GM04503 (cell line): ENCODE results near the gene ARMH1.
A peak's percentile ranks its signal among the peaks of the same experiment; 100 is the strongest.

Source experiments
- DNase-seq: peaks from one replicate; pipeline ENCODE4 v3.0.0-alpha.2; 2012; ENCODE audit warnings: low read depth

Gene ARMH1

DNA sequence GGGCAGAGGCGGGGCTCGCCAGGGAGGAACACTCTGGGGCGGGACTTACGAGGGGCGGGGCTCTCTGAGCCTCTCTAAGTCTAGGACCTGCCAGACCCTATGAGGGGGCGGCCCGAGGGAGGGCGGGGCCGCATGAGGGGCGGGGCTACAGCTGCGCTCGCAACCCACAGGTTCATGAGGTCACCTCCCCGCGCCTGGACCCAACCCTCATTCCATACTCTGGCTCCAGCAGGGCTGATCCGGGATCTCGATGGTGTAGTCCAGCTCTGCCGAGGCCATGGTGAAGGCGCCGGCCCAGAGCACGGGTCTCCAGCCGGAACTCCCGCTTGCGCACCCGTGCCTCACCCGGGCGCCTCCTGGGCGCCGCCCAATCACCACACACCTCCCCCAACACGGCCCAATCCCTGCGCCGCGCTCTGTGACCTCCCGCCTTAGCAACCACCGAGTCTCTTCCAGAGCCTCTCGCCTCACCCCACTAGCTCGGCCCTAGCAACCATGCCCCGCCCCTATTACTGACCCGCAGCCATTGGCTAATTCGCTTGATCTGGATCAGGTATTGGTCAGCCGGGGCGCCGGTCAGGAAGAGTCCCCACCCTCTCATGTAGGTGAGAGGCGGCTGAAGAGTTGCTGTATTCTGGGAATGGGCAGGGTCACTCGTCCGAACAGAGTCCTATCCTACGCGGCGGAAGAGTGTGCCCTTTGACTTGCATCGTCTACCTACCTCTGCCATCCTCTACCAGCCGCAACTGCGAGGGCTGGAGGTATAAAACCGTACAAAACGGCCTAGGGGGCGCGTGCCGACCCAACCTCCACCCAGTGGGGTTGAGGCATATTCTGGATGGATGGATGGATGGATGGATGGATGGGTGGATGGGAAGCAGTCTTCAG lies at the start of gene ARMH1, which contains the start of gene TMEM53:
Gene ARMH1 (plus strand): TSS at position 602 of the 888 bp plus-strand sequence. CDS start 14,984 bp downstream, outside the sequence.
Gene TMEM53 (minus strand): TSS at position 369 of the 888 bp plus-strand sequence. CDS start 90 bp downstream, at position 279.
- DNase-seq = peak; percentile 92

DNA sequence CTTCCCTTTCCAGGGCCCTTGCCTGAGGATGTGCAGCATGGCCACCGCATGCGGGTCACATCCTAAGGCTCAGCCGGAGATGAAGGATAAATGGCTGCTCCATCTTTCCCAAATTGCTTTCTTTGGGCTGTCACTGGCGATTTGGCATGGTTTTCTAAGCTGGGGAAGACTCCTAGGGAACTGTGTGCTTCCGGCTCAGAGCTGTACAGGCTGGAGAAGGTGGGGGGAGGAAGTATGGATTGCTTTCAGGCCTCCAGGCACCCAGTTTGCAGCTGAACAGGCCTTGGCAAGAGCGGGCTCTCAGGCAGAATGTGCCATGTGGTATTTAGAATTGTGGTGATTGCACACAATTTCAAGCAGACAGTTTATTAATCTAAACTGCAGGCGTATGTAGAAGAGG lies 49.2 kb upstream of the ARMH1 start:
- DNase-seq = no peak

DNA sequence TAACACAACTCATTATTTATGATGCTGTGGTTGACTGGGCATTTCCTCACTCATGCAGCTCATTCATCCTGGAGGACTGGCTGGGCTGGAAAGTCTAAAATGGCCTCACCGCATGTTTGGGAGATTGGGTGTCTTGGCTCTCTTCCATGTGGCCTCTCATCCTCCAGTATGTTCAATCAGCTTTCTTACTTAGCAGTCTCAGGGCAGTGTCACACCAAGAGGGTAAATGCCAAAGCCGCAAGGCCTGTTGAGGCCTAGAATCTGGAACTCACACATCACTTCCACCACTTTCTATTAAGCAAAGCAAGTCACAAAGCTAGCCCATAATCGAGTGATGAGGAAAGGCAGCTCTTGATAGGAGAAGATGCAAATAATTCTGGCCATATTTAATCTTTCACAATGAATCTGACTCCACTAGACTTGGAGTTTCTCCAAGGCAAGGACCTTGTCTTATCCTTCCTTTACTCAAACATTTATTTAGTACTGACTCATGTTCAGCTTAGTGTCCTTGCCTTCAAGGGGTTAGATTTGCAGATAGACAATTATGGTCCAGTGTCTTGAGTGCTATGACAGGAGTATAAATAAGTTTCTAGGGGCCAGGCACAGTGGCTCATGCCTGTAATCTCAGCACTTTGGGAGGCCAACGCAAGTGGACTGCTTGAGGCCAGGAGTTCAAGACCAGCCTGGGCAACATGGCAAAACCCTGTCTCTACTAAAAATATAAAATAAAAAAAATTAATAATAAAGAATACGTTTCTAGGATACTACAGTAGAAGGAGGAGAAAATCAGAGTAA lies 45.4 kb upstream of the ARMH1 start:
- DNase-seq = peak; percentile 96

DNA sequence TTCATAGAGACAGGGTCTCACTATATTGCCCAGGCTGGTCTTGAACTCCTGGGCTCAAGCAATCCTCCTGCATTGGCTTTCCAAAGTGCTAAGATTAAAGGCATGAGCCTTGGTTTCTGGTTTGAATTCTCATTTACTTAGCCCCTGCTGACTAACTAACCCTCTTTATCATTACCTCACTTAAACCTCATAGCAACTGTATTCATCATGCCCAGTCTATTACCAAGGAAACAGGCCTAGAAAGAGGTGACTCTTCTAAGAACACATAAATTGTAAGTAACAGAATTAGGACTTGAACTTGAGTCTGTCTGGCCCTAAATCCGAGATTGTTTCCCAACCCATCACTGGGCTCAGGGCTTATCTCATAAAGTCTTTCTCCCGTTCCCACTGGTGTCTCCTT lies 44.4 kb upstream of the ARMH1 start:
- peak; percentile 51 for DNase-seq

DNA sequence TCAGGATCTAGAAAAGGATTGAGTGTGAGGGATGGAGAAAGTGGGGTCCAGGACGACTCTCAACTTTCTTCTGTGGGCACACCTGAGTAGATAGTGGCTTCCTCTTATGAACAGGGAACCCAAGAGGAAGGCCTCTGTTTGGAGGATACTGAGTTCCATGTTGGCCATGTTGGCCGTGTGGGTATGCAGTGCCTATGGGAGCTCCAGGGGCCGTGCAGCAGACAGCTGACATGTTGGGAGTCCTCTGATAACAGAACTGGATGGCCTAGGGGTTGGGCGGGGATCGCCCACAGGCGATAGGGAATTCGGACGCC lies 43.2 kb upstream of the ARMH1 start:
- no peak for DNase-seq

DNA sequence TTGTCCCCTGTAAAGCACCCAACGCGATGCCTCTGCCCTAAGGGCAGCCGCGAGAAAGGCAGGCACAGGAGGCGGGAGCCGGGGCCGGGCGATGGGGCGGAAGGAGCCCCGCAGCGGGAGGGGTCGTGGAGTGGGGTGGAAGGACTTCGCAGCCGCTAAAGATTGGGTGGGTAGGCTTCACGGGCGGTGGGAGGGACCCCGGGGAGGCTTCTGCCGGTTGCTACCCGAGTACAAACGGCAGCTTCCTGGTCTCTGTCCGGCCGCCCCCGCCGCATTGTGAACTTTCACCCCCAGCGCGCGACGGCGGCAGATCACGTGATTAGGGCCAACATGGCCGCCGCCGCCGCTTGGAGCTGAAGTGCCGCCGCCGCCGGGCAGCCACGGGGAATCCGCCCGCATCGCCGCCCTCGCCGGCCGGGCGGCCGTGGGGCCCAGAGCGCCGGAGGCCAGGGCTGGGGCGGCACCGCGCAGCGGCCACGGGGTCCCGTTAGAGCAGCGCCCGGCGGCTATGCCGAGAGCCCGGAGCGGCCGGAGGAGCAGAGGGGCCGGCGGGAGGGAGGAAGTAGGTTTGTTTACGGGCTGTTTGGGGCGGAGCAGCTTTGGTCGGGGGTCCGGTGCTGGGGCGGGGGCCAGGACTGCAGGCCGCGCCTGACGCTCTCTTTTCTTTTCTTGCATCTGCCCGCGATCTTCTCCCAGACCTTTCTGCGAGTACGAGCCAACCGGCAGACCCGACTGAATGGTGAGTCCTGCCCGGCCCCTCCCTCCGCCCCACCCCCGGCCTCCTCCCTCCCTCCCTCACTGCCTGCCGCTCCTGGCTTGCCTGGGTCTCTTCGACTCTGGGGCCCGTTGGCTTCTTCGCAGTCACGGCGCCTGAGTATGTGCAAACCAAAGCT lies 42.6 kb upstream of the ARMH1 start:
- DNase-seq = no peak

DNA sequence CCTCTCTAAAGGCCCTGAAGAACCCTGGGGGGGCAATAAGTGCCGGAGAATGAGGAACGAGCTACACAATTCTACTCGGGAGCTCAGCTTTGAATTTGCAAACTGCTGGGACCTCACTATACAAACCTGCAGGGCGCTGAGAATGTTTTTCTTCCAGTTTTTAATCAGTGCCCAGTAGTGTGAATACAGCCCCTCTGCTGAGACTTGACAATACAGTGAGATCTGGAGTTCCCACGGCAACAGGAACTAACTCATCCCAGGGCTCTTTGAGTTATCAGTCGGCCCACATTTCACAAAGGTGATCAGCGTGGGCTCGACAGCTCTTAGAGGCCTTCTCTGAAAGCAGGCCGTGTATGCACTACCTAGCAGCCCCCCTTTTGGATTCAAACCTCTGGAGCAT lies 41.9 kb upstream of the ARMH1 start:
- DNase-seq = no peak

DNA sequence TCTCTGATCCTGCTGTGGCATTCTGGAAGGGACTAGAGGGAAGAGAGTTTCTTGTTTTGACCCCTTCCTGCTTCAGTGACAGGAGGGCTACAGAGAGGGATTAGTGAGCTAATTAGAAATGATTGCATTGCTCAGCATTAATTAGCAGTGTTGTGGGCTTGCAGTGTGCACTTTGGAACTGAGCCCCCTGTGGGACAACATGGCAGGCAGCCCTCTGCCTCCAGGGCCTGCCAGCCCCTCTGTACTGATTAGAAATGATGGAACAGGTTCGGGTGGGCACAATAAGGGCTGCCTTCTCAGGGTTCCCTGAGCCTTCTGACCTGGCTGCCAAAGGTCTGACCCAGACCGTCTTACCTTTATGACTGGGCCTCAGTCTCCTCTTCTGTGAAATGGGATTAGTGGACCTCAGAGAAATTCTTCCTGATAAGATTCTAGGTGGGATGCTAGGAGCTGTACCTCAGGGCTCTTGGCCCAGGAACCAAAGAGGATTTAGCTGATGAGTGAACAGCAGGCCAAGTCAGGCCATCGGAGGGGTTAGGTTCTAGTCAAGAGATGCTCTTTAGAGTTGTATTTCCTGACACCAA lies 39.8 kb upstream of the ARMH1 start:
- no peak for DNase-seq

DNA sequence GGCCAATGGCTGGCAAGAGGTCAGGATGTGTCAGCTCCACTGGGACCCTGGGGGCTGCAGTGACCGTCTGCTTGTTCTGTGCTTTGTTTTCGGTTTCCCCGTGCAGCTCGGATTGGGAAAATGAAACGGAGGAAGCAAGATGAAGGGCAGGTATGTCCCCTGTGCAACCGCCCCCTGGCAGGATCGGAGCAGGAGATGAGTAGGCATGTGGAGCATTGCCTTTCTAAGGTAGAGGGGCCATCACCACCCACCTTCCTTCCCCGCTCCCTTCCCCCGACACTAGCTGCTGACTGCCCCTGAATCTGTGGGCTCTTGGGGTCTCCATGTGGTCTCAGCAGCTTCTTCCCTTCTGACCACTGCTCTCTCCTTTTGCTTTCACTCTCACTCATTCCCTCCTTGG lies 39.1 kb upstream of the ARMH1 start:
- DNase-seq = no peak

DNA sequence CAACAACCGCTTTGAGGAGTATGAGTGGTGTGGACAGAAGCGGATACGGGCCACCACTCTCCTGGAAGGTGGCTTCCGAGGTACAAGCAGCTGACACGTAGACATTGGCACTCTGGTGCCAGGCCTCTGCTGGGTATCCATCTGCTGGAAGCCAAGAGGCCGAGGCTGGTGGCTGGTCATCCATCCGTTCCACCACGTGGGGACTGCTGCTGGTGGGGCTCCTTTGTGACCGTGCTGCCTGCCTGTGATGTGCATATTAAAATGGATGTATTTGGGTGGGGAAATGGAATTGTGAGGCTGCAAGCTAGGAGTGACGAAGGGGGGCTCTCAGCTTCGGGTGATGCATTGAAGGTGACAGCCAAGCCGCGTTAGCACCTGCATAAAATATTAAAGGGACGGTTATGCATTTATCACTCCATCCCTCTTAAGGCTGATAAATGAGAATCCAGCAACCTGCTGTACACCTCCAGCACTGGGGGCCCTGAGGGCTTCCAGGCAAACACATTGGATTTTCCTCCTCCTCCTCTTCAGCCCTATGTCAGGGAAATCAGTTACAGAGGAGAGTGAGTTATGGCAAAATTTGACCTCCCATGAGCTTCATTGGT lies 38.3 kb upstream of the ARMH1 start:
- no peak for DNase-seq

DNA sequence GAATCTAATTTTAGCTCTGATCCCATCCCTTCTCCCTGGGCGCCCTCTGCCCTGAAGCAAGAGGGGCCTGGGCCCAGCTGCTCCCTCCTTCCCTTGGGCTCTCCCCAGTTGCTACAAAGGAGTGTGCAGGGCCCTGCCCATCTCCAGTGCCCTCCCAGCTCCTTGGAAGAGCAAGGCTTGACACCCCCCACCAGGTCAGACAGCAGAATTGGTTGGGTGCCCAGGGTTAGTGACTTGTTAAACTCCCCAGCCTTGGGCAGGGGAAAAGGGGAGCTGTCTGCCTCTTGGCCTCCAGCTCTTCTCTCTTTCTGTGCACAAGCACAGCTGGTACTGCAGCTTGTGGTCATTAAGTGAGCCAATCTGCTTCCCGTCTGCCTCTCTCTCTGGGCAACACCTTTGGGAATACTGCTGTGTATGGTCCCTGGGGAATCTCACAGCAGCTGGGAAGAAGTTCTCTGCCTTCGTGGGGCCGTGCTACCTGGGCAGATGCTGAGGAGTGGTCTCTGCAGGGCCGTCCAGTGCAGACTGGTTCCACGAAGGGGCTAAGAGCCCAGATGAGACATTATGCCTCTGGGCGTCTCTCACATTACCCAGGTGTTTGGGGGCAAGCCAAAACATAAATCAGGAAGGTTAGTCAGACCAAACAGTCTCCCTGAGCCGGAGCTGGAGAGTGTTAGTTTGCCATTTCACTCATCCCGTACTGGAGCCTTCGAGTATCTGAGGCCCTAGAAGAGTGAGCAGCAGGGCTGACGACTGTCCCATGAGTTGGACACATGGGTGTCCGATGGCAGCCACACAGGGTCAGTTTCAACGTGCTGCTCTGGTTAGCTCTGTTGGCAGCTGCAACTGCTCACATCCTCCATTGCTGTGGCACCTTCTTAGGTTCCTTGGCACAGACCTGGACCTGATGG lies 37.6 kb upstream of the ARMH1 start:
- DNase-seq = no peak

DNA sequence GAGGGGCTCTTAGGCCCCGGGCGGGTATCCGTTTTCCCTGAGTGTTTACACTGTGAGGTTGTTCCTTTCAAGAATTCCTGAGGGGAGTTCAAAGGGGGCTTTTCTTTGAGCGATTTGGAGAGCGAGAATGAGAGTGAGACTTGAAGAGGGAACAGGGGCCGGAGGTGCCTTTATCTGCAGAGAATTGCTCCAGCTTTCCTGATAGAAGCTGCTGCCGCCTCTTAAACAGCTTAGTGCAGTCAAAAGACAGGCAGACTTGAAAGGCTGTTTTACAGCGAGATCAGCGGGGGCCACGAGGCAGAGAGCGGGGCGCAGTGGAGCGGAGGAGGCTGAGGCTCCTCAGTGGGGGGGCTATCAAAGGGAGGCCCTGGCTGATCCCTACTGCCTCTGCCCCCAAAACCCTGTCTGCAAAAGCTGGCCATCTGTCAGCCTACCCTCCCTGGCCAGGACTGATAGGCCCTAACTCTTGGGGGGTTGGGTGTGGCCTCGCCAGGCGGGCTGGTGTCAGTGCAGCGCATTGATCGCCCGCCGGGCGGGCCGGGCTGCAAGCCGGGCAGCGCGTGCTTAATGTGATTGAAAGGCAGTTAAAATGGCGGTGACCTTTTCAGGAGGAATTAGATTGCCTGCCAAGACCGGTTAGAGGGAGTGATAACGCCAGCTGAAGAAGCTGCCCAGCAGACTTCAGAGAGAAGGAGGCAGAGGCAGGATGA lies 36.7 kb upstream of the ARMH1 start:
- no peak for DNase-seq

DNA sequence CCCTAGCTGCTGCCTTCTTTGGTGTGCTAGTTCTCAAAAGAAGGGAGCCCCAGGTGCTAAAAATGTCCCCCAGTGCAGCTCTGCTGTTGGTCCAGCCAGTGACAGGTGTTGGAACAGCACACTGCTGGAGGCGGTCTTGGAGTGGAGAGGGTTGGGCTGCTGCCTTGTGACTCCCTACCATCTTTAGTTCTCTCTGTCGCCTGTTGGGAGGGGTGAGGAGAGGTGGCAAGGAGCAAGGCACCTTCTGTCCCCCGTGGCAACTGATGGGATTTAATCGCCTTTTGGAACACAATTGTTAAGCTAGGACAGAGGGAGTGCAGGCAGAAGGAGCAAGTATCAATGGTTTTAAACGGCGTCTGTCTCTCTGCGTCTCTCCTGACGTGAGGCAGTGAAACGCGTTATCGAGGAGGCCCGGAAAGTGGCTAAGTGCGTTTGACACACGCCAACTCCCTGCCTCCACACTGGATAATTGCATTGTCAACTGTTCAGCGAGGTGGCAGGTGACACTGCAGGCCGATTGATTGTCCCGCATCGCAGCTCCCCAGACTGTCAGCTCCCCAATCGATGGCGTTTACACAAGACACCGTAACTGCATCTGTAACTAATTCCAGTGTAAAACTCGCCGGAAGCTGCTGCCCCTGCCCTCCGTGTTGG lies 34.2 kb upstream of the ARMH1 start:
- DNase-seq = no peak

DNA sequence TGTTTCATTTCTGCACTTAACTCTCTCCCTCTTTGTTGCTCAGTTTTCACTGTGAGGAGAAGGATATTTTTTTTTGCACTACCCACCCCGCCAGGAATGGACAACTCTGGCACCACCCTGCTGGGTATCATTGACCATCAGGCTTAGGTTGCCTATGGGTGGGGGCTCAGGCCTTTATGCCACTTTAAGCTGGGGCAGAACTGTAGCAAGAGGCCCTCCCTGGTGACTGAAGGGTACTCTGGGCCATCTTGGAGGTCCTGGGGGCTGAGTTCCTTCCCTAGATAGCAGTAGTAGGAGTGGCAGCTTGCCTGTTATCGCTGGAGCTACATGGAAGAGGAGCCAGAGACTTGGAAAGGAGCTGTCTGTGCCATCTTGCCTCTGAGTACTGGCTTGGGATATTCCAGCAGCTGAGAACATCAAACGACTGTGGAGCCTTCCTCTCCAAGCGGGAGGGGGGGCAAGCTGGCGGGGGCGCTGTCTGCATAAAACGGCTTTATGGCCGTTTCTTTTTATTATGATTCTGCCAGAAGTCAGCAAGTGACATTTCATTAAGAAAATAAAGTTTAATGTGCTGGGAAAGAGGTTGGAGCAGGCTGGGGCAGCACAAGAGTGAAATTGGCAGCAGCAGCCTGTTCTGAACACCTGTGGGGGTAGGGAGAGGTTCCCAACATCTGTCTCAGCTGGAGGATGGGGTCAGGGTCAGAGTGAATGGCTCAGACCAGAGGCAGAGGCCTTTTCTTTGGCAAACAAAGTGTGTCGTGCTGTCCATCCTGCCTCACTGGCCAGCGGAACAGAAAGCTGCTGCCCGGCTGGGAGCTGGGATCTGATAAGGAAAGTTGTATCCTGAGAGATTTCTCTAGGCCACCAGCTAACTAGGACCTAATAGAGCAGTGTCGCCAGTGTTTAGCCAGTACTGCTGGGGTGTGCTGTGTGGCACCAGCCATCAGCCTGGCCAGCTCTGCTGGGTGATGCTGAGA lies 33.1 kb upstream of the ARMH1 start:
- DNase-seq = no peak

DNA sequence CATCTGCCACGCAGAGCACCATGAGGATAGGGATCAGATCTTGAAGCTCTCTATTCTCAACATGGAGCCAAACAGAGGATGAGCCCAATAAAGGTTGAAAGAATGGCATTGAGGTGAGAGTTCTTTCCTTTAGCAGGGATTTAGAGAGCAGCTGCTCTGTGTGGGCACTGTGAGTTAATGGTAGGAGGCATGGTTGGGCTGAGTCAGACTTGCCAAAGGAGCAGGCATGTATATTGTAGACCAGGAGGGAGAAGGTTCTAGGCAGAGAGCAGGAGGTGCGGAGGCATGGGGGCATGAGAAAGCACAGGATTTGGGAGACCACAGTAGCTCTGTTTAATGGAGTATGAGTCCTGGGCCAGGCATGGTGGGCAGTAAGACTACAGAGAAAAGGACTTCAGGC lies 32.3 kb upstream of the ARMH1 start:
- DNase-seq = no peak

DNA sequence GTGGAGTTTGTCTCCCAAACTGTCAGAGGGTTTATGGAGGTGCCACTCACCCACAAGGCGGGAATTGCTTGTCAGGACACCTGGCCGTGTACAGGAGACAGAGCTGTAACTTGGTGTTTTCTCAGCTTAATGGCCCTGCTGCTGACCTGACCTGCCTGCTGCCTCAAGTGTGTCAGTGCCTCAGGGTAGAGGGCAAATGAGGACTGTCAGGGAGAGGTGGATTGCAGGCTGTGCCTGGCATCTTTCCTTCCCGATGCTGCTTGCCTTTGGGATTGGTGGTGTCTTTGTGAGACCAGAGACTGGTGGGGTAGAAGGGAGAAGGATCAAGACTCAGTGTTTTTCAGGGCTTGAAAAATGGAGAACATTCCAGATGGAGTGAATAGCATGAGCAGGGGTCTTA lies 31.6 kb upstream of the ARMH1 start:
- DNase-seq = no peak

DNA sequence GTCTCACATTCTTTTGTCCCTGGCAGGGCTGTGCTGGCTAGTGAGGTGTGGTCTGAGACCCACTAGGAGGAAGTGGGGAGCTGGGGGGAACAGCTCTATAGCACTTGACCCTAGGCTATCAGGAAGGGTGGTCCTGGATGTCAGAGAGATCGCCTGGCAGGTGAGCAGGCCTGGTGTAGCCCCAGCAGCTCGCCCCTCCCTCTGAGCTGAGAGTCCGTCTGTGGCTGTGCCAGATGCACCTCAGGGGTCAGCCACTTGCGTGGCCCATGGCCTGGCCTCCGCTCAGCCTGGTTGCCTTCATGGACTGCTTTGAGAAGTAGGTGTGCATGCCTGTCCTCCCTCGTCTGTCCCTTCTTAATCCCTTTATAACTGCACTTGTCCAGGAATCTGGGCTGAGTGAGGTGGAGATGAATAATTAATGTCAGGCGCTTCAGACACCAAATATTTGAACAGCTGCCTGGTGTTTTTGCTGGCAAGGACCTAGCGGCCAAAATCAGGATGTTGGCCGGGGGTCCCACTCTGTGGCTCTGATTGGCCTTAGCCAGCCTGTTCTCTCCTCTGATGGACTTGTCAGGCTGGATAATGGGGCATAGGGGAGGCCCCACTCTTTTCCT lies 30.7 kb upstream of the ARMH1 start:
- DNase-seq = no peak

DNA sequence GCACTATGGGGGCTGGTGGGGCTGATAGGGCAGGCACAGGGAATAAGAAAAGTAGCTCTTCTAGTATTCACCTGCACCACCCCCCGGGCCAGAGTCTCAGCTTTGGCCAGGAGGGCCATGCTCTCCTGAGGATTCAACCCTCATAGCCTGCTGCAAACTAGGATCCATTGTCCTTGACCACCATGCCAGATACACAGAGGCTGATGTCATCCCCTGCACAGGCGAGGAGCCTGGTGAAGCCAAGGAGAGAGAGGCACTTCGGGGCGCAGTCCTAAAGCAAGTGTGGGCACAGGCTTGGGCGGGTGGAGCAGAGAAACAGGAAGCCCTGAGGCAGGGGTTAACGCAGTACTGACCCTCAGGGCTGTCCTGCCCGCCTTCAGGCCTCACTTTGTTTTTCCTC lies 29.7 kb upstream of the ARMH1 start:
- no peak for DNase-seq
